Neuron (in vitro differentiated cells): ENCODE results near the gene HHLA2.

ENCODE experiments used
- H2AFZ ChIP-seq: one replicate; pipeline ENCODE4 v1.6.1; 2013; ENCODE audit warnings: low read depth, mild to moderate bottlenecking, inconsistent platforms, low read length, moderate library complexity
- H3K27me3 ChIP-seq: one replicate; pipeline ENCODE4 v1.6.1; 2013; ENCODE audit warnings: low read length; ENCODE audit not compliant: insufficient read depth
- H3K36me3 ChIP-seq: one replicate; pipeline ENCODE4 v1.6.1; 2013; ENCODE audit warnings: low read length; ENCODE audit not compliant: insufficient read depth
- H3K4me1 ChIP-seq: one replicate; pipeline ENCODE4 v1.6.1; 2013; ENCODE audit warnings: low read length; ENCODE audit not compliant: insufficient read depth
- H3K4me3 ChIP-seq: 2 replicates; pipeline ENCODE4 v1.5.1; 2013; ENCODE audit warnings: mild to moderate bottlenecking, low read length, moderate library complexity
- H3K9me3 ChIP-seq: one replicate; pipeline ENCODE4 v1.6.1; 2013; ENCODE audit warnings: low read length

The HHLA2 gene

DNA sequence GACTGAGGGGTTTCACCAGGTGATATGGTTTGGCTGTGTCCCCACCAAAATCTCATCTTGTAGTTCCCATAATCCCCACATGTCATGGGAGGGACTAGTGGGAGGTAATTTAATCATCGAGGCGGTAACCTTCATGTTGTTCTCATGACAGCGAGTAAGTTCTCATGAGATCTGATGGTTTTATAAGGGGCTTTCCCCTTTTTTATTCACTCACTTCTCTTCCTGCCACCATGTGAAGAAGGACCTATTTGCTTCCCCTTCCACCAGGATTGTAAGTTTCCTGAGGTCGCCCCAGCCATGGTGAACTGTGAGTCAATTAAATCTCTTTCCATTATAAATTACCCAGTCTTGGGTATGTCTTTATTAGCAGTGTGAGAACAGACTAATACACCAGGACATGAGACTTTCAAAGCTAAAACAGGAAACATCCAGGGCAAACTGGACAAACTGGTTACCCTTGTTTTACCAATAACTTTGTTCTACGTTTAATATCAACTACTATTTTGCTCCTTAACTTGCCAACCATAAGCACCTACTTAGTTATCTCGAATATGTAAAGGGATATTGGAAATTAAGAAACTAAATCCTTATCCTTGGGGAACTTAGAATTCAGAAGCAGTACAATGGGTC, 115.9 kb downstream of the HHLA2 start:
- H2AFZ ChIP-seq = no peak overlapping the region
- peaks cover 2% of the 10 kb centered on the region for H3K9me3 ChIP-seq
- no peak overlapping the region for H3K4me3 ChIP-seq

DNA sequence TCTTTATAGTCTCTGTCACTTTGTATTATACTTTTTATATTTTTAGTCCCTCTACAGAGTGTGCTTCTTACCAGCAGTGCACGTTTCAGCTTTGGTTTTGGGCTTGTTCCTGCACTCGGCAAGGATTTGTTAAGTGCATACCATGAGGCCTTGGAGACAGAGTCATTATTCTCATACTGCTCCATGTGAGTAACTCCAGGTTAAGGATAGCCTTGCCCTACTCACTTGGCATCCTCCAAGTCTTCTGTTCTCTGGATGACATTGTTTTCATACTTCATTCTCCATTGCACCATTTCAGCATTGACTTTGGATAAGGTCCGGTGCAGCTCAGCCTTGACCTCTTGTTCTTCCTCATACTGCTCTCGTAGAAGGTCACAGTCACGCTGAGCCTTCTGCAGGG, 117.7 kb downstream of the HHLA2 start:
- Histone ChIP-seq H3K36me3 (no peaks in the 10 kb centered on the region), H3K9me3 (peaks cover 2% of the 10 kb centered on the region), H3K4me3 (no peak overlapping the region), H3K4me1 (no peaks in the 10 kb centered on the region), H2AFZ (no peak overlapping the region), H3K27me3 (no peaks in the 10 kb centered on the region)

More for the DNA sequence above, 115.9 kb downstream of the HHLA2 start:
- H3K4me1 ChIP-seq = no peaks in the 10 kb centered on the region
- no peaks in the 10 kb centered on the region for H3K36me3 ChIP-seq
- H3K27me3 ChIP-seq = no peaks in the 10 kb centered on the region

DNA sequence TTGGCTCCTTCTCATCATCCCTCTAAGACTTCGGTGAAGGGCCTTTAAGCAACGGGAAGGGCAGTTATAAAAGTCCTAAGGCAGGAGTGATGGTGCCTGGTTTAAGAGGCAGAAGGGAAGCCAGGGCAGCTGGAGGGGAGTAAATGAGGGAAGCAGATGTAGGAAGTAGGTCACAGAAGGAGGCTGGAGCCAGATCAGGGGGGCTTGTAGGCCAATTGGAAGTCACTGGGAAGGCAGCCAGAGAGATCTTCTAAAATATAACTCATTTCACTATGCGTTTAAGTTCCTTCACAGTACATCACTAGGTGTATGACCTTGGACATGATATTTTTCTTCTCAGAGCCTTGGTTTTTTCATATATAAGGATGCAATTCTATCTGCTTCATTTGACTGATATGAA, 119.3 kb downstream of the HHLA2 start:
- H3K4me3 ChIP-seq = no peak overlapping the region
- no peaks in the 10 kb centered on the region for H3K9me3 ChIP-seq
- H3K36me3 ChIP-seq = no peaks in the 10 kb centered on the region
- no peaks in the 10 kb centered on the region for H3K27me3 ChIP-seq
- no peak overlapping the region for H2AFZ ChIP-seq
- no peaks in the 10 kb centered on the region for H3K4me1 ChIP-seq

DNA sequence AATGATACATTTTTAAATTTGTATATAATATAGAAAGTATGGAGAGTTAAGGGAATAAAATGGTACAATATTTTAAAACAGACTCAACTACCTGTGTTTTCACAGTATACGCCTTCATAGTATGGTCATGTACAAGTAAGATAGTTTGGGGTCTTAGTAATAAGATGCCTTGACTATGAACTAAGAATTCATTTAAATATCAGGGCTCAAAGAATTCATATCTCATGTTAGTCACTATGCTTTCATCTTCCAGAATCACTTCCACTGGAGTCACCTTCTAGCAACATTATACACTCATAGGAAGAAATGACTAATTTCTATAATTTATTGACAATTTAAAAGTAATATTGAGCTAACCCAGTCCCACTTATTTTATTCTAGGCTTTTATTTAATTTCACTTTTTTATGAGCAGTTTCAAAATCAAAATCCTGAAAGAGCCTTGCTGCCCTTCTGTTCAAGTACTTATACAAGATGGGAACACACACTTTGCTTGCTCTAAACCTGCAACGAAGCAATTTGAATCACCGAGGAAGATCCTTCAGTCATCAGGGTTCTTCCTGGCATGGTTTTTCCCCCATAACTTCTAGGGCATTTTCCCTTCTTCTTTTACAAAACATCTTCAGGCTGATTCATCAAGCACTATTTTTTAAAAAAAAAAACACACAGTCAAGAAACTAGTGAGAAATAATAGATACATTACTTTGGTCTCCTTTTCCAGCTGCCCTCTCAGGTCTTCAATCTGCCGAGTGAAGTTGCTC, 119.9 kb downstream of the HHLA2 start:
- Histone ChIP-seq H2AFZ (no peak overlapping the region), H3K36me3 (no peaks in the 10 kb centered on the region), H3K4me1 (no peaks in the 10 kb centered on the region), H3K9me3 (no peaks in the 10 kb centered on the region), H3K27me3 (no peaks in the 10 kb centered on the region), H3K4me3 (no peak overlapping the region)

DNA sequence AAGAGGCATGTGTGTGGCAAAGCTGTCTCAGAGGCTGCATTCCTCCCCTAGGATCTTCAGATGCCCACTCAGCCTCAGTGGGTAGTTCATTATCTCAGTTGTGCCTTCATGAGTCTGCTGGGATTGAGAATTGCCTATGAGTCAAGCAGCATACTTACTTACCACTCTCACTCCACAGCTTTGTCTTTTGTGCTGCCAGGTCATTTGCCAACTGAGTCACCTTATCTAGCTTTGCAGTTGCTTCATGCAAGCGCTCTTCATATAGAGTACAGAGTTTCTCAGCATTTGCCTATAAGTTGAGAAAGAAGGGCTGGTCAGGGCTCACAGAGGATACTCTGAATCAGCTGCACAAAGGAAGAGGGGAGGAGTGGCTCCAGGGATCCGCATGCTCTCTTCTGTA, 124.6 kb downstream of the HHLA2 start:
- Histone ChIP-seq H3K27me3 (no peaks in the 10 kb centered on the region), H3K4me1 (no peaks in the 10 kb centered on the region), H3K36me3 (no peaks in the 10 kb centered on the region), H2AFZ (no peak overlapping the region), H3K9me3 (no peaks in the 10 kb centered on the region), H3K4me3 (no peak overlapping the region)
